PFSK-1 (cell line): ENCODE measurements around the gene BMERB1.

Experiments
- POLR2AphosphoS5 ChIP-seq: IDR thresholded peaks from 2 replicates; pipeline ENCODE4 v1.6.1; 2012; ENCODE audit warnings: low read depth, mild to moderate bottlenecking, control low read depth, low read length, moderate library complexity
- SIN3A ChIP-seq: IDR thresholded peaks from 2 replicates; pipeline ENCODE4 v1.6.1; 2012; ENCODE audit warnings: mild to moderate bottlenecking, low read length, moderate library complexity, borderline replicate concordance; ENCODE audit not compliant: insufficient read depth
- TAF1 ChIP-seq: IDR thresholded peaks from 2 replicates; pipeline ENCODE4 v1.6.1; 2012; ENCODE audit warnings: low read length, control low read depth, borderline replicate concordance; ENCODE audit not compliant: insufficient read depth

- TF ChIP-seq POLR2AphosphoS5 (no peak), TAF1 (no peak), SIN3A (no peak)
These were observed 114.1 kb downstream of the BMERB1 start for GRCh38 chr16:15548482-15548891.
